OCI-LY1 (cell line): ENCODE data around the gene PIKFYVE.

Experiments used
- H2AFZ ChIP-seq: fragments of 200-600 bp; sonication (generic), shearing (Covaris generic); 2 replicates; pipeline ENCODE4 v1.6.0; 2014; ENCODE audit warnings: antibody characterized with exemption, mild to moderate bottlenecking, low read length
- H3F3A ChIP-seq: fragments of 200-600 bp; sonication (generic), shearing (Covaris generic); 2 replicates; pipeline ENCODE4 v1.6.0; 2014; ENCODE audit warnings: mild to moderate bottlenecking, antibody characterized with exemption, low read length, moderate library complexity; ENCODE audit not compliant: insufficient read depth
- H3K27ac ChIP-seq: fragments of 200-600 bp; sonication (generic); 2 replicates; pipeline ENCODE4 v1.5.1; 2014; ENCODE audit warnings: low read length, mixed run types, mild to moderate bottlenecking, low read depth; ENCODE audit not compliant: poor library complexity, severe bottlenecking
- H3K27me3 ChIP-seq: fragments of 200-600 bp; sonication (generic); 2 replicates; pipeline ENCODE4 v1.6.0; 2014; ENCODE audit warnings: antibody characterized with exemption, mild to moderate bottlenecking, low read length, moderate library complexity; ENCODE audit not compliant: insufficient read depth
- H3K36me3 ChIP-seq: fragments of 200-600 bp; sonication (generic); 2 replicates; pipeline ENCODE4 v1.6.1; 2014; ENCODE audit warnings: mild to moderate bottlenecking, antibody characterized with exemption, low read length, moderate library complexity, mixed read lengths; ENCODE audit not compliant: insufficient read depth
- H3K4me1 ChIP-seq: fragments of 200-600 bp; sonication (generic); 2 replicates; pipeline ENCODE4 v1.5.1; 2014; ENCODE audit warnings: mild to moderate bottlenecking, low read length, moderate library complexity; ENCODE audit not compliant: insufficient read depth, severe bottlenecking
- H3K4me2 ChIP-seq: fragments of 200-600 bp; sonication (generic), shearing (Covaris generic); 2 replicates; pipeline ENCODE4 v1.6.1; 2014; ENCODE audit warnings: low read length
- H3K4me3 ChIP-seq: fragments of 200-600 bp; sonication (generic); 2 replicates; pipeline ENCODE4 v1.5.1; 2014; ENCODE audit warnings: low read length, low read depth, mild to moderate bottlenecking, mixed read lengths; ENCODE audit not compliant: poor library complexity, severe bottlenecking
- H3K79me2 ChIP-seq: fragments of 200-600 bp; shearing (Covaris generic); 2 replicates; pipeline ENCODE4 v1.6.1; 2016; ENCODE audit warnings: mixed run types, low read length, mixed read lengths; ENCODE audit not compliant: insufficient read depth
- H3K9ac ChIP-seq: fragments of 200-600 bp; sonication (generic), shearing (Covaris generic); 2 replicates; pipeline ENCODE4 v1.6.1; 2014; ENCODE audit warnings: mild to moderate bottlenecking, low read length, mixed read lengths
- H3K9me2 ChIP-seq: fragments of 200-600 bp; sonication (generic), shearing (Covaris generic); 2 replicates; pipeline ENCODE4 v1.6.1; 2014; ENCODE audit warnings: low read depth, mild to moderate bottlenecking, low read length, mixed read lengths
- H3K9me3 ChIP-seq: fragments of 200-600 bp; shearing (Covaris generic); 2 replicates; pipeline ENCODE4 v1.6.1; 2014; ENCODE audit warnings: low read length, mixed read lengths
- H4K20me1 ChIP-seq: fragments of 200-600 bp; sonication (generic), shearing (Covaris generic); 2 replicates; pipeline ENCODE4 v1.6.0; 2016; ENCODE audit warnings: mild to moderate bottlenecking, low read length; ENCODE audit not compliant: insufficient read depth
- CTCF ChIP-seq: fragments of 200-600 bp; sonication (generic), shearing (Covaris generic); IDR thresholded peaks from 2 replicates; pipeline ENCODE4 v1.5.1; 2017; ENCODE audit warnings: mild to moderate bottlenecking, antibody characterized with exemption, low read length, moderate library complexity, mixed read lengths
- EZH2 ChIP-seq: fragments of 200-600 bp; sonication (generic), shearing (Covaris generic); IDR thresholded peaks from 2 replicates; pipeline ENCODE4 v1.8.0; 2017; ENCODE audit warnings: borderline replicate concordance, mixed run types, mild to moderate bottlenecking, antibody characterized with exemption, low read length, moderate library complexity, mixed read lengths

The PIKFYVE gene

GRCh38 chr2:208360259-208361076 is 94.4 kb downstream of the PIKFYVE start:
- Histone ChIP-seq H3K79me2 (no peaks in the 10 kb centered on the region), H3K9ac (no peak overlapping the region)

GRCh38 chr2:208361077-208361441 is 95.0 kb downstream of the PIKFYVE start:
- TF ChIP-seq CTCF (no peak), EZH2 (no peak)
- H3K4me2 ChIP-seq: no peak overlapping the region
- H3K9me3 ChIP-seq: 0 out of 2 replicates have a peak, but pooled peaks cover 5% of the 10 kb centered on the region
- H3K27me3 ChIP-seq: no peaks in the 10 kb centered on the region
- no peak overlapping the region for H3K27ac ChIP-seq
- no peak overlapping the region for H2AFZ ChIP-seq
- no peaks in the 10 kb centered on the region for H3K79me2 ChIP-seq
- no peaks in the 10 kb centered on the region for H3K4me1 ChIP-seq
- no peaks in the 10 kb centered on the region for H3K9me2 ChIP-seq
- no peak overlapping the region for H3K9ac ChIP-seq
- no peaks in the 10 kb centered on the region for H3F3A ChIP-seq
- no peak overlapping the region for H3K4me3 ChIP-seq
- no peaks in the 10 kb centered on the region for H4K20me1 ChIP-seq
- H3K36me3 ChIP-seq: peaks cover 24% of the 10 kb centered on the region

More at GRCh38 chr2:208360259-208361076, 94.4 kb downstream of the PIKFYVE start:
- Histone ChIP-seq H3K27ac (no peak overlapping the region), H3K9me2 (no peaks in the 10 kb centered on the region), H3K4me3 (no peak overlapping the region), H3K9me3 (0 out of 2 replicates have a peak, but pooled peaks cover 5% of the 10 kb centered on the region), H3K27me3 (no peaks in the 10 kb centered on the region), H3K4me1 (no peaks in the 10 kb centered on the region), H3K36me3 (peaks cover 28% of the 10 kb centered on the region), H3F3A (no peaks in the 10 kb centered on the region), H3K4me2 (no peak overlapping the region), H4K20me1 (no peaks in the 10 kb centered on the region), H2AFZ (no peak overlapping the region)
- no peak for TF ChIP-seq EZH2
- TF ChIP-seq CTCF: no peak

DNA sequence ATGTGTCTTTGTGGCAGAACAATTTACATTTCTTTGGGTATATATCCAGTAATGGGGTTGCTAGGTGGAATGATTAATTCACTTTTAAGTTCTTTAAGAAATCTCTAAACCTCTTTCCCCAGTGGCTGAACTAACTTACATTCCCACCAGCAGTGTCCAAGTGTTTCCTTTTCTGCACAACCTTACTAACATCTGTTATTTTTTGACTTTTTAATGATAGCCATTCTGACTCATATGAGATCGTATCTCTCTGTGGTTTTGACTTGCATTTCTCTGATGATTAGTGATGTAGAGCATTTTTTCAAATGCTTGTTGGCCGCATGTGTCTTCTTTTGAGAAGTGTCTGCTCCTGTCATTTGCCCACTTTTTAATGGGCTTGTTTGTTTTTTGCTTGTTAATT is 97.4 kb downstream of the PIKFYVE start:
- Histone ChIP-seq H3K9me3 (0 out of 2 replicates have a peak, but pooled peaks cover 5% of the 10 kb centered on the region), H3K9ac (no peak overlapping the region), H3F3A (no peaks in the 10 kb centered on the region), H2AFZ (no peak overlapping the region), H3K9me2 (no peaks in the 10 kb centered on the region), H4K20me1 (no peaks in the 10 kb centered on the region), H3K27me3 (no peaks in the 10 kb centered on the region), H3K4me2 (no peak overlapping the region), H3K36me3 (peaks cover 9% of the 10 kb centered on the region), H3K4me3 (no peak overlapping the region), H3K27ac (no peak overlapping the region), H3K79me2 (no peaks in the 10 kb centered on the region), H3K4me1 (peaks cover 6% of the 10 kb centered on the region)
- no peak for TF ChIP-seq CTCF
- TF ChIP-seq EZH2: no peak
